Activated T-cell treated with anti-CD3 and anti-CD28 coated beads, Interleukin-2, amount 50 U/mL, for 4 hours (primary cell): ENCODE results near the gene NPAS2. TPM values are rescaled to one million over a fixed set of nuclear protein-coding genes. Genes with fewer than 3 reads are reported as not detected.

Experiments
- ATAC-seq, 2 donors: fragments of 200-7000 bp; cut with Tn5 transposase; one replicate each; pipeline ENCODE4 v1.10.0; 2021
- DNase-seq: peaks from one replicate; pipeline ENCODE4 v3.0.0-alpha.2; 2020
- H3K27me3 Mint-ChIP-seq: one replicate; pipeline ENCODE4 v1.8.0; 2021; ENCODE audit warnings: low read depth, mixed read lengths
- H3K36me3 Mint-ChIP-seq: one replicate; pipeline ENCODE4 v1.8.0; 2022; ENCODE audit warnings: mixed read lengths; ENCODE audit not compliant: insufficient read depth
- H3K4me1 Mint-ChIP-seq: one replicate; pipeline ENCODE4 v1.8.0; 2021; ENCODE audit warnings: low read depth, mixed read lengths
- H3K4me3 Mint-ChIP-seq: one replicate; pipeline ENCODE4 v1.8.0; 2021; ENCODE audit warnings: mild to moderate bottlenecking, moderate library complexity, mixed read lengths
- H3K9me3 Mint-ChIP-seq: one replicate; pipeline ENCODE4 v1.8.0; 2021; ENCODE audit warnings: mixed read lengths
- total RNA-seq, 3 donors: library from RNA; stranded (reverse); gene quantifications; one replicate each; pipeline ENCODE4 v1.2.1, GENCODE V29; 2021

Gene NPAS2
- total RNA-seq, 3 donors from 2014 or later, result 4.8 to 14.6 (median 10.4) TPM

DNA sequence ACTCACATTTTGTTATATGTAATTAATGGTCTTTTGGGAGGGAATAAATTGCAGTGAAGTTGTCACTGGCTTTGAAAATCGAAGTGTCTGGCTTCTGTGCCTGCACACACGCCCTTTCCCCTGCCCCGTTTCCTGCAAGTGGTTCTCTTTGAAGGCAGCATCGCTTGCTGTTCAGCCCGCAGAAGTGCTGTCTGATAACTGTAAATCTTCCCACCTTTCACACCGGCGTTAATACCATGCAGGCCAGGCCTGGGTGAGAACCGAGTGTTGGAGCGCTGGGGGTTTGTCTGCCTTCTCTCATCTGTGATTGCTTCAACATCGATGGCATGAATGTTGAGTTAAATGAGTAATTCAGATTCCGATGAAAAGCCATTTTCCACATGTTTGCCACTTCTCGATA lies 144.3 kb downstream of the NPAS2 start:
- Mint-ChIP-seq H3K27me3 (peaks cover under 1% of the 10 kb centered on the region), H3K4me1 (peaks cover 6% of the 10 kb centered on the region), H3K36me3 (no peaks in the 10 kb centered on the region), H3K4me3 (no peak overlapping the region), H3K9me3 (no peaks in the 10 kb centered on the region)
- DNase-seq, result no peak
- no peak for ATAC-seq

DNA sequence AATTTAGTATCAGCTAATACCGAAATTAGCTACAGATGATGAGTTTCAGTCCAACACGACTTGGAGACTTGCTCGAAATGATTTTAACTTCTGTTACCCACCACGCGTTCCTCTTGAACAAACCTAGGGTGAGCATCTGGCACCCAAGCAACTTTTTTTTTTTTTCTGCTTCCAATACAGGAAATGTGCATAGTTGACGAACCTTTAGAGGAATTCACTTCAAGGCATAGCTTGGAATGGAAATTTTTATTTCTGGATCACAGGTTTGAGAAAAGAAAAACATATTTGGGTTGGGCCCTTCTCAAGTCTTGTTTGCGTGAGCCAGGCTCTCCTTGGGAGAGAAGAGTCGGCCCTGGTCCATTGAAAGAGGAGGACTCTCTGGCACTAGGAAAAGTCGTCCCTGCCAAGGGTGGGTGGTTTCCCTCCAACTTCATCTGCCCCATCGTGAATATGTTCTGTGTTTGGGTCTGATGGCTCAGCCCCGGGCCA lies 144.8 kb downstream of the NPAS2 start:
- H3K4me3 Mint-ChIP-seq, result no peak overlapping the region
- peaks cover 2% of the 10 kb centered on the region for H3K27me3 Mint-ChIP-seq
- ATAC-seq, result no peak
- peaks cover 6% of the 10 kb centered on the region for H3K4me1 Mint-ChIP-seq
- H3K9me3 Mint-ChIP-seq, result no peaks in the 10 kb centered on the region
- H3K36me3 Mint-ChIP-seq, result no peaks in the 10 kb centered on the region
- no peak for DNase-seq

DNA sequence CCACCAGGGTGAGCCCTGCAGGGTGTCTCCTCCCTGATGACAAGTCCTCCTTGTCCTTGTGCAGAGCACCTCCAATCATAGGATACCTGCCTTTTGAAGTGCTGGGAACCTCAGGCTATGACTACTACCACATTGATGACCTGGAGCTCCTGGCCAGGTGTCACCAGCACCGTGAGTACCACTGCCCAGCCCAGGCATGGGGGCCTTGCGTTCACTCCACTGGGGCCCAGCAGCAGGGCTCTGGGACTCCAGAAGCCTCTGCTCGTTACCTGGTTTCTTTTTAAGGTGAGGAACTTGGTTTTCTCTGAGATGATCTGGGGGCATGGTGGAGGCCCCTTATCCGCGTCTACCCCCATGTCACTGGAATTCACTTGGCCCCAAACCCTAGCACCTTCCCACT lies 145.7 kb downstream of the NPAS2 start:
- Mint-ChIP-seq H3K36me3 (no peaks in the 10 kb centered on the region), H3K4me3 (no peak overlapping the region), H3K9me3 (no peaks in the 10 kb centered on the region), H3K4me1 (peaks cover 6% of the 10 kb centered on the region), H3K27me3 (peaks cover 2% of the 10 kb centered on the region)
- ATAC-seq (no peak), DNase-seq (no peak)

DNA sequence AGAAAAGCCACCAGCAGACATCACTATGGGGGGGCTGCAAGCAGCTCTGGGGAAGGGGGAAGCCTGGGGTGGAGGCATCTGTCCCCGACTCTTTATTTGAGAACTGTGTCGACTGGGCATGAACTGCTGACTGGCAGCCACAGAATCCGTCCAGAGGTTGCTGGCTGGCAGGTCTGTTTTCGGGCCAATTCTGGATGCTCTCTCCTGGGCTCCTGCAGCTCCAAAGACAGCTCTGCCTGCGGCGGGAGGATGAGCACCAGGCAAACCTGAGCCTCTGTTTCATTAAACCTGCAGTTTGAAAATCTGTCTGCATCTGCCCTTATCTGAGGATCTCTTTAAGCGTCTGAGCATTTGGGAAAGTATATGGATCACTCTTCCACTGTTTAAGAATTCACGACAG lies 147.8 kb downstream of the NPAS2 start:
- DNase-seq (no peak), ATAC-seq (no peak)
- Mint-ChIP-seq H3K9me3 (no peaks in the 10 kb centered on the region), H3K36me3 (no peaks in the 10 kb centered on the region), H3K27me3 (peaks cover 2% of the 10 kb centered on the region), H3K4me3 (no peak overlapping the region), H3K4me1 (peaks cover 6% of the 10 kb centered on the region)

DNA sequence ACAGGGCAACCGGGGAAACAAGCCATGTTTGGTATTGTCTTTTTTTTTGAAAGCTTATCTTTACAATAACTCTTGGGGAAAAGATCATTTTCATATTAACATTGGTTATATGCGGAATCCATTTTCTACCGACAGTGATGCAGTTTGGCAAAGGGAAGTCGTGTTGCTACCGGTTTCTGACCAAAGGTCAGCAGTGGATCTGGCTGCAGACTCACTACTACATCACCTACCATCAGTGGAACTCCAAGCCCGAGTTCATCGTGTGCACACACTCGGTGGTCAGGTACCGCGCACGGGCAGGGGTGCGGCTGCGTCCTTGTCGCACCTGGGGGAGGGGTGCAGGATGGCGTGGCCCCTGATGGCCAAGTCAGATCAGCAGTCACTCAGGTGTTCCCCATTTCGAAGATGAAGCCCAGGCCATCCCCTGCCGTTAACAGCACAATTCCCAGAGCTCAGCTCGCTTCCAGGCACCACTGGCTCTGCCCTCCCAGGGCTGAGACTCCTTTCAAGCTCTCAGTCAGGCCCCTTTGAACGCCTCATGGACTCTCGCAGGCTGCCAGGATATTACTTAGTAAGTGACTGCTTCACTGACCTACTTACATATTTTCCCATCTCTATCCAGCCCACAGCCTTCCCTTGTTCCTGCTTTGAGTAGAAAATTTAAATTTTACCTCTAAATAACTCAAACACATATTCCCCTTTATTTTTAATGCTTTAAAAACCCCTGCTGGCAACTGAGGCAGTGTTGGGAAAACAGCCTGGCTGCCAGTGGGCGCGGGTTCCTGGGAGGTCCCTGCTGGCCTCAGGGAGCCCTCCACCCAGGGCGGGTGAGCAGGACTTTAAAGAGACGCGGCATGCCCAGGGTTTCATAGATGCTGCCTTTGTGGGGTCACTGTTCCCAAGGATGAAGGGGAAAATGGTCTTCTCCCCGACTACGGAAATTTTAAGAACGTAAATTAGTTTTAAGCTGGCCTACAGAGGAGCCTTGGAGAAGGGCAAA lies 148.5 kb downstream of the NPAS2 start:
- Mint-ChIP-seq H3K4me1 (peaks cover 6% of the 10 kb centered on the region), H3K27me3 (peaks cover 2% of the 10 kb centered on the region), H3K4me3 (no peak overlapping the region), H3K36me3 (no peaks in the 10 kb centered on the region), H3K9me3 (no peaks in the 10 kb centered on the region)
- ATAC-seq (no peak), DNase-seq (no peak)

DNA sequence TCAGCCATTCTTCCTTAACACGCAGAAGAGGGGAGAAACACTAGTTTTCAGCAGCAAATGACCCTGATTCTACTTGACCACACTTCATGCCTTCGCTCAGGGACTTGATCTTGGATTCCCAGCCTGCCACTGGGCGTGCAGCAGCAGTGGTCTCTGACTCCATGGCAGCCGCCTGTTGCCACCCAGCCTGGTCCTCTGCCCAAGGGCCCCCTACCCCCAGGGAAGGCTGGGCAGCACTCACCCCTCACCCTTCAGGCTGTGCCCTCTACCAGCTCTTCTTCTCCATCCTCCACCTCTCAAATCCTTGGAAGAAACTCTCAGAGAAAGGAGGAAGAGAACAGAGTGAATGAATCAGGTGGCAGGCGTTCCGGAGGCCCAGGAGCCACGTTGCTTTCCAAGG lies 150.1 kb downstream of the NPAS2 start:
- Mint-ChIP-seq H3K27me3 (peaks cover 2% of the 10 kb centered on the region), H3K4me3 (no peak overlapping the region), H3K36me3 (no peaks in the 10 kb centered on the region), H3K4me1 (no peaks in the 10 kb centered on the region), H3K9me3 (no peaks in the 10 kb centered on the region)
- ATAC-seq (no peak), DNase-seq (no peak)

DNA sequence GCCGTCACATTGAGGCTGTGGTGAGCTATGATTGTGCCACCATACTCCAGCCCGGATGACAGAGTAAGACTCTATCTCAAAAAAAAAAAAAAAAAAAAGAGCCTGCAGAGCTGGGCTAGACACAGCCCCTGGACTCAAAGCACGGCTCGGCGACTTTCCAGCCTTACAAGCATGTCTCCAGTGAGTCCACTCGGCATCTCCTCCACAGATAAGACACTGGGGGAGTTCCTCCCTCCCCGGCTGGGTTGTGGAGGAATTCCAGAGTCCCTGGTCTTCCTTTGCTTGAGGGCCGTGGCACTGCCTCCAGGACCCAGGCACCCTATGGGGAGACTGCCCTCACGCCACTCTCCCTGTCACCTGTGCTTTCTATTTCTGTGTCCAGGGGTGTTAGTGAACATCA lies 151.3 kb downstream of the NPAS2 start:
- Mint-ChIP-seq H3K4me1 (no peaks in the 10 kb centered on the region), H3K9me3 (no peaks in the 10 kb centered on the region), H3K36me3 (no peaks in the 10 kb centered on the region), H3K4me3 (no peak overlapping the region), H3K27me3 (peaks cover 2% of the 10 kb centered on the region)
- DNase-seq (no peak), ATAC-seq (no peak)

DNA sequence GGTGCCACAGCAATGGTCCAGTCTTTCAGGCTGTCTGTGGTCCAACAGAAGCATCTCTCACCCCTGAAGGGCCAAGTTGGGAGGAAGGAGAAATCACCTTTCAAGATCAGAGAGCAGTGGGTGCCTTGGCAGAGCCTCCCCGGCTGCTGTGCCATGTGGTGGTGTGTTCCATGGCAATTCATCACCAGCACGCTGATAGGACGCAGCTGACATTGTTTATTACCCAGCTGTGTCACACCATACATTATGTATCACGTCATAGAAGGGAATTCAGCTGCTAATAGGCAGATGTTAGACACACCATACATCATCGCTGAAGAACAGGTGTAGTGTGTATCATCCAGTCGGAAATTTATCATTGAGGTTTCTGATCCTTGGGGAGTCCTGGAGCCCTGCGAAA lies 152.5 kb downstream of the NPAS2 start:
- no peak overlapping the region for H3K4me3 Mint-ChIP-seq
- no peaks in the 10 kb centered on the region for H3K36me3 Mint-ChIP-seq
- ATAC-seq (no peak), DNase-seq (no peak)
- H3K4me1 Mint-ChIP-seq, result no peaks in the 10 kb centered on the region
- H3K27me3 Mint-ChIP-seq, result peaks cover 2% of the 10 kb centered on the region
- no peaks in the 10 kb centered on the region for H3K9me3 Mint-ChIP-seq

DNA sequence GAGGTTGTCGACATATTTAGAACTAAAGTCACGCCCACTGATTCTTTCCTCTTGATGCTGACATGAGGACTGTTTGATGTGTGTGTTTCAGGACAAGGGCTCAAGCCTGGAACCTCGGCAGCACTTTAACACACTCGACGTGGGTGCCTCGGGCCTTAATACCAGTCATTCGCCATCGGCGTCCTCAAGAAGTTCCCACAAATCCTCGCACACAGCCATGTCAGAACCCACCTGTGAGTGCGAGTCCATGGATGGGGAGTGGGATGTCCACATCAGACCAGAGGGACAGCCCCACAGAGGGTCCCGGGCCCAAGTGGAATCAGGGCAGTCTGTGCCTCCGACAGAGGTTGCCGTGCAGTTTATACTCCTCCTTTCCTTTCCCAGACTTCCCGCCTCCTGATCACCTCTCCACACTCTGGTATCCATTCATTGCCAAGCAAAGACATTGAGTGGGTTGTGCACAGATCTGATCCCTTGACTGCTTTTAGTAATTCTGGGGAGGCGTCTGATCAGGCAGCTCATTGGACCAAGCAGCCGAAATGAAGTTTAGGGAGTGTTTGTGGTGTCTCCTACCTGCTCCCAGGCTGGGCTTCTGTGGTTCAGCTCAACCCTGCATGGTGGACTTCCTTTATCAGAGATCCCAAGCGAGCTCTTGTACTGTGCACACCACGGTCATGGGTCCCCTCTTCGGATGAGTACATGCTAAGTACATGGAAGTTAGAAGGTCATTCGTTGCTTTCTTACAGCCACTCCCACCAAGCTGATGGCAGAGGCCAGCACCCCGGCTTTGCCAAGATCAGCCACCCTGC lies 155.0 kb downstream of the NPAS2 start:
- Mint-ChIP-seq H3K27me3 (no peaks in the 10 kb centered on the region), H3K4me1 (no peaks in the 10 kb centered on the region), H3K36me3 (no peaks in the 10 kb centered on the region), H3K9me3 (no peaks in the 10 kb centered on the region), H3K4me3 (no peak overlapping the region)
- no peak for DNase-seq
- no peak for ATAC-seq

DNA sequence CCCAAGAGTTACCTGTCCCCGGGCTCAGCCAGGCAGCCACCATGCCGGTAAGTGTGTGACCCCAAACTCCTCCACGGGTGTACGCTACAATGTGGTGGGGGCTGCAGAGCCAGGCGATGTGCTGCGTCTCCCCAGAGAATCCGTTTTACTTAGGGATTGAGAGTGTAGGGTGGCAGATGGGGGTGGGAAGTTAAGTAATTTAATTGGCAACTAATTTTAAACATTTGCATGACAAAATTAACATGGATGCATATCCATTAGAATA lies 155.5 kb downstream of the NPAS2 start:
- H3K27me3 Mint-ChIP-seq, result no peaks in the 10 kb centered on the region
- no peak overlapping the region for H3K4me3 Mint-ChIP-seq
- H3K4me1 Mint-ChIP-seq, result no peaks in the 10 kb centered on the region
- ATAC-seq (no peak), DNase-seq (no peak)
- H3K36me3 Mint-ChIP-seq, result no peaks in the 10 kb centered on the region
- no peaks in the 10 kb centered on the region for H3K9me3 Mint-ChIP-seq

DNA sequence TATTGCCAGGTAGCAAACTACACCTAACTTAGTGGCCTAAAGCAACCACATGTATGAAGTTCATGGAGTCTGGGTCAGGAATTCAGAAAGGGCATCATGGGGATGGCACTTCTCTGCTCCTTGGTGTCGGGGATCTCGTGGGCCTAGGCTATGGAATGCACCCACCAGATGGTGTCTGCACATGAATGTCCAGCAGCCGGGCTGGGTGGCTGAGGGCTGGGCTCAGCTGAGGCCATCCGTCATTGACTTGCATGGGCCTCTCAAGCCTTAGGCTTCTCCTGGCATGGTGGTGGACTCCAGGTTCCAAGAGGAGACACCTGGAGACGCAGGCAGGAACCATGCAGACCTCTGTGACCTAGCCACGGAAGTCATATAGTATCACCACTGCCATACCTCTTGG lies 156.1 kb downstream of the NPAS2 start:
- DNase-seq, result no peak
- ATAC-seq, result no peak
- Mint-ChIP-seq H3K4me1 (no peaks in the 10 kb centered on the region), H3K4me3 (no peak overlapping the region), H3K27me3 (no peaks in the 10 kb centered on the region), H3K36me3 (no peaks in the 10 kb centered on the region), H3K9me3 (no peaks in the 10 kb centered on the region)

DNA sequence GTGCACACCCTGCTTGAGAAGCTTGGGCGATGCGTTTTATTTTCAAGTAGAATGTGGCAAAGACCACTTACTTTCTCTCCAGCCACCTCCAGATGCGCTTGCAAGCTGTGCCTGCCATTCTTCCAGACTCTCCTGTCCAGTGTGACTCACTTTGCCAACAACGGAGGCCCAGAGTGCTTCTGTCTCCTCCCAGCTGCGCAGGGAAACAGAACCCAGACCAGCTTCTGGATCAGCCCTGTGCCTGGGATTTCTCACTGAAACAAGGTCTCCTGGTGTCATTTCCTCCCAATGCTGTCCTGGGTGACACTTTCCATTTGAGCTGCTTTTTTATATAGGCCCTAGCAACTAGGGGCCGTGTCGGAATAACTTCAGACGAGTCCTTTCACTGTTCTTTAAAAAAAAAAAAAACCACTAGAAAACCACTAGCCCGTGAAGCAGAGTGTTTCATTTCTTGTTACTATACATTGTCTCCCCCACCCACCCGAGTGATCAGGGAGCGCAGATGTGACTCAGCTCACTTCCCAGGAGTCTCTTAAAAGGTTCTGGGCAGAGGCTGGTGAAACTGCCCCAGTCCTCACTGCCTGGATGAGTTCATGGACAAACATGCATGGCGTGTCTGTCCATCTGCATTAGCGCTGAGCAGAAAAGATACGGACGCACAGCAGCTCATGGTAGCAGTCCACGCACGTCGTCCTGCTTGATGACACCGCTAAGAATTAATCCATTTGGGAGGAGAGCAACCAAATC lies 156.9 kb downstream of the NPAS2 start:
- DNase-seq, result no peak
- Mint-ChIP-seq H3K27me3 (no peaks in the 10 kb centered on the region), H3K9me3 (no peaks in the 10 kb centered on the region), H3K36me3 (no peaks in the 10 kb centered on the region), H3K4me3 (no peak overlapping the region), H3K4me1 (no peaks in the 10 kb centered on the region)
- no peak for ATAC-seq

DNA sequence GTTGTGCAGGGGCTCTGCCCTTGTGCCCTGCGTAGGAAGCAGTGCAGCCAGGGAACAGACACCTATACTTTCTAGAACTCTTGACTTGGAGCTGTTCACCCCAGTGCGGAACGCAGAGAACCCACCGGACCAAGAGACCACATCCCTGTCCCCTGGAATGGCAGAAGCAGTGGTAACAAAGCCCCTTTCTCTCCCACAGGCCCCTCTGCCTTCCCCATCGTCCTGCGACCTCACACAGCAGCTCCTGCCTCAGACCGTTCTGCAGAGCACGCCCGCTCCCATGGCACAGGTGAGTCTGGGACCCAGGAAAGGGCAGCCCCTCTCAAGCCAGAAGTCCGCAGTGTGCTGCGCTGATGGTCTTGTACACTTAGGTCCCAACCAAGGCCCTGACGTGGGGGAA lies 157.6 kb downstream of the NPAS2 start:
- H3K4me3 Mint-ChIP-seq, result no peak overlapping the region
- H3K9me3 Mint-ChIP-seq, result no peaks in the 10 kb centered on the region
- DNase-seq (no peak), ATAC-seq (no peak)
- no peaks in the 10 kb centered on the region for H3K36me3 Mint-ChIP-seq
- H3K4me1 Mint-ChIP-seq, result no peaks in the 10 kb centered on the region
- H3K27me3 Mint-ChIP-seq, result no peaks in the 10 kb centered on the region

DNA sequence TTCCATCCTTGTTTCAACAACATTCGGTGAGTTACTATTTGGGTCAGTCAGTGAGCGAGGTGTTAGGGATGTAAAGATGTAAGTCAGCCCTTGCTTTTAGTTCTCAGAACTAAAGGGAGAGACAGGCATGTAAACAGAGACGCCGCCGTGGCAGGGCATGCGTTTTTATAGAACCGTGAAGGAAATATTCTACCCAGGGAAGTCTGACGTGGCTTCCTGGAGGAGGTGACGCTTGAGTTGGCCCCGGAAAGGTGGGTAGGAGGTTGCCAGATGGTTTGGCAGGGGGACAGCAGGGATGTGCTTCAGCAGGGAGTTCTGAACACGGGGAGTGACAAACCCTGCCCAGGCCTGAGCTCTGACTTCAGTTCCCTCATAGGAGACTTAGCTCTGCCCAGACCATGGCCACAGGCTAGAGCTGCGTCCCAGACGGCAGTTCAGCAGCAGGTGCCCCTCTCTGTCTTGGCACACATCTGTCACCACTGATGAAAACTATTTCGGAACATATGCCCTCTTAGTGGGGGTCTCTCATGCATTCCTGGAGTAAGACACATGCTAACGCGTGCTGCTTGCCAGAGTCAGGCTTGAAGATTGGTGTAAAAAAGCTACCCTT lies 158.7 kb downstream of the NPAS2 start:
- Mint-ChIP-seq H3K36me3 (no peaks in the 10 kb centered on the region), H3K4me1 (no peaks in the 10 kb centered on the region), H3K4me3 (no peak overlapping the region), H3K27me3 (no peaks in the 10 kb centered on the region), H3K9me3 (no peaks in the 10 kb centered on the region)
- no peak for ATAC-seq
- DNase-seq, result no peak
